Cerebellar nuclear complex (tissue), 1 donor: Measurements from ENCODE around the gene TMEM250.
A peak's percentile ranks its signal among the peaks of the same experiment; 100 is the strongest.

Source experiments
- DNase-seq, 2 experiments: peaks; one replicate each; lab custom pipeline; 2025; lab: John Stamatoyannopoulos, UW

Gene TMEM250

GRCh38 chr9:136132512-136133050 lies 13.9 kb upstream of the TMEM250 start:
- no peak for DNase-seq

DNA sequence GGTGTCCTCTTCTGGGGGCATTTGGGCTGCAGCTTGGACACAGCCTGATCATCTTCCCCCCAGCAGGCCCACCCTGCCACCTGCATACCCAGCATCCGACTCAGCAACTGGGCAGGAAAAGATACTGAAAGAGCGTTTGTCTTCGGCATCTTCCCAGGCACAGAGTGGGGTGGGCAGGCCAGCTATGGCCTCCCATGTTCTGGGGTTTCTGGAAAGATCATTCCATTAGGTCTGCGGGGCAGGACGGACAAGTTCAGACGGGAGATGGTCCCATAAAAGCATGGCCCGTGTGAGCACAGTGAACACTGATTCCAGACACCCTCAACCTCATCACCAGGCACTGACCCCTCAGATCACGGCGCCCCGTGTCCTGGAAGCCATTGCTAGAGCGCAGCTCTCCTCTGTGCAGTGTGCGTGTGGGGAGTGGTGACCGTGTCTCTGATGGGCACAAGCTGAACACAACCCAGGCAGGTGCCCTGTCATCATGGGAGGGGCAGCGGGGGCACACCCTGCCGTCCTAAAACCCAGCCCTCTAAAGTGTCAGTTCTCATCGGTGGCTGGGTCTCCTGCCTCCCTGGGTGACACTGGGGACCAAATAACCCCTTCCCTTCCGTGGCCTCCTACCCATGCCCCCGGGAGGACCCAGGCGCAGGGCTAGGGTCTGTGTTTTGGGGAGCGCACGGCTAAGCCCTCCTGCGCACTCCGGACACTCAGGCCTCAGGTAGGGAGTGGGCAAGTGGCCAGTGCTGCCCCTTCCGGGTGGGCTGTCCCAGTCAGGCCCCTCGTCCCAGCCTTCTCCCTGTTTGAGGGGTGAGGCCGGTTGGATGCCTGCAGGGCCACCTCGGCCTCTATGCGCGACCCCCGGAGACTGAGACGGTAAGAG lies 13.2 kb upstream of the TMEM250 start:
- no peak for DNase-seq

- no peak for DNase-seq
Observed at GRCh38 chr9:136129176-136129575, 10.5 kb upstream of the TMEM250 start.

DNA sequence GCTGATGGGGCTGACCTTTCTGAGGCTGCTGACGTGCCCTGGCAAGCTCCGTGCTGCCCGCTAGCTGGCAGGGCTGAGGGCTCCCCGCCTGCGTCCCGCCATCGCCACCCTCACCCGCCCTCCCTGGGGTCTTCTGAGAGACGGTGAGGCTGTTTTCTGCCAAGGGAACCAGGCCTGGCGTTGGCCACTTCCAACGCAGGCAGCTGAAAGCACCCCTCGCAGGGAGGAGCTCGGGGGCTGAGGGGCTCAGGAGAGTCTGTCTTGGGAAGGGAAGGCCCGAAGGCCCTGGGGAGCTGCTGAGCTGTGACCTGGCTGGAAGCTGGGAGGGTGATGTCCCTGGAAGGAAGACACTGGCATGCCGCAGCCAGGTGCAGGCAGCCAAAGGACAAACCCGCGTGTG lies 9.8 kb upstream of the TMEM250 start:
- no peak for DNase-seq

GRCh38 chr9:136127313-136127712 lies 8.6 kb upstream of the TMEM250 start:
- DNase-seq: no peak

DNA sequence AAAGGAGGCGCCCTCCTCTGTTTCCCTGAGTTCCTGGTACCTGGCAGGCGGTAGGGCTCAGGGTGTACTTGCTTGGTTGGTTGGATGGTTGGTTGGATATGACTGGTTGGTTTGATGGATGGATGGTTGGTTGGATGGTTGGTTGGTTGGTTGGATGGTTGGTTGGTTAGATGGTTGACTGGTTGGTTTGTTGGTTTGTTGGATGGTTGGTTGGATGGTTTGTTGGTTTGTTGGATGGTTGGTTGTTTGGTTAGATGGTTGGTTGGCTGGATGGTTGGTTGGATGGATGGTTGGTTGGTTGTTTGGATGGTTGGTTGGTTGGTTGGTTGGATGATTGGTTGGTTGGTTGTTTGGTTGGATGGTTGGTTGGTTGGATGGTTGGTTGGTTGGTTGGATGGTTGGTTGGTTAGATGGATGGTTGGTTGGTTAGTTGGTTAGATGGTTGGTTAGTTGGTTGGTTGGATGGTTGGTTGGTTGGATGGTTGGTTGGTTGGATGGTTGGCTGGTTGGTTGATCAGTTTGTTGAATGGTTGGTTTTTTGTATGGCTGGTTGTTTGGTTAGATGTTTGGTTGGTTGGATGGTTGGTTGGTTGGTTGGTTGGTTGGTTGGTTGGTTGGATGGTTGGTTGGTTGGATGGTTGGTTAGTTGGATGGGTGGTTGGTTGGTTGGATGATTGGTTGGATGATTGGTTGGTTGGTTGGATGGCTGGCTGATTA lies 6.5 kb upstream of the TMEM250 start:
- DNase-seq: no peak

DNA sequence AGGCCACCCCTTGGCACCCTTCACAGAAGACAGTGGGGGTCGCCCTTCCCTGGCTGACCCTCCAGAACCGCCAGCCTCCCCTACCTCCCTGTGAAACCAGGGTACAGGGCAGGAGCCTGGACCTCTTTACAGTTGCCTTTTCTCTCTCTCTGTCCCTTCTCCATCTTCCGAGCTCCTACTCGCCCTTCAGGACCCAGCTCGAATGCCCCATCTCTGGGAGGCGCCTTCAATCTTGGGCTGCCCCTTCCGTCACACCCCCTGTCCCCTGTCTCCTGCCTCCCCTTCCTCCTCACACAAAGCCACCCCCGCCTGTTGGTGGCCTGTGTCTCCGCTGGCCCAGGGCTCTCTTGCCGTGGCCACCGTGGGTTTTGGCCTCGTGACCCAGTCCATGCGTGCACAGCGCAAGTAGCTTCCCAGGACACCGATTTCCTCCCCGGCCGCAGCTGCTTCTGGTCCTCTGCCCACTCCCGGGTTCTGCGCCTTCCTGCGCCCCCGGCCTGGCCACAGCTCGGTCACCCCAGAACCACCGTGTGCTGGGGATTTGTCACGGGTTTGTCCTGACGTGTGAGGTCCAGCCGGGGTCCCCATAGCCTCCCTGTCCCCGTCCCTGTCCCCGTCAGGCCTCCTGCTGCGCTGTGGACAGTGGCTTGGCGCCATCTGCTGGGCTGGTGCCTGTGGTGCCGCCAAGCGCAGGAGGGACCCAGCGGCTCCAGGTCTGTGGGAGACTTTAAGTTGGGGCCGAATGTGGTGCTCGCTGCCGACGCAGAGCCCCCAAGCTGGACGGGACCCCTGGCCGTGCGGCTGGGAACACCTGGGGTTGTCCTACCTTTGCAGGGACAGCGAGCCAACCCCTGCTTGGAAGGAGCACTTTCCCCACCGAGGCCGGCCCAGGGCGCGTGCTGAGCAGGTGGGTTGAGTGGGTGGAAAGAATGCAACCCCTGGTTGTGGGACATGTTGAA lies 4.0 kb upstream of the TMEM250 start:
- peak in 1 of 2 experiments; percentile 45 for DNase-seq

DNA sequence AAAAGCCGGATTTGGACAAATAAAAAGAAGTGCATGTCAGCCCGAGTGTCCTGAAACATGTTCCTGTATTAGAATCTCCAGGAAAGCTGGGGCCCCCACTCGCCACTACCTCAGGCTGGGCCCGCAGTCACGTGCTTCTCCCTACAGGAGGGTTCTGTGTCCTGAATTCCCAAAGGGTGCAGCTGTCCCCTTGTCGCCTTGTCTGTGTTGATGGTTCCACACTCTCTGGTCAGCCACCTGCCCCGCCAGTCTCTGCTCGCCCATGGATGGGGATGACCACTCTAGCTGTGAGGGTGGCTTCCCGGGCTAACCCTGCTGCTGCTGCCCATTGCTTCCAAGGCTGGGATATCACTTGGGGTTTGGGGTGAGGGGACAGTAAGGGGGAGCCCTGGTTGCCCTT lies 3.1 kb upstream of the TMEM250 start:
- no peak for DNase-seq

DNA sequence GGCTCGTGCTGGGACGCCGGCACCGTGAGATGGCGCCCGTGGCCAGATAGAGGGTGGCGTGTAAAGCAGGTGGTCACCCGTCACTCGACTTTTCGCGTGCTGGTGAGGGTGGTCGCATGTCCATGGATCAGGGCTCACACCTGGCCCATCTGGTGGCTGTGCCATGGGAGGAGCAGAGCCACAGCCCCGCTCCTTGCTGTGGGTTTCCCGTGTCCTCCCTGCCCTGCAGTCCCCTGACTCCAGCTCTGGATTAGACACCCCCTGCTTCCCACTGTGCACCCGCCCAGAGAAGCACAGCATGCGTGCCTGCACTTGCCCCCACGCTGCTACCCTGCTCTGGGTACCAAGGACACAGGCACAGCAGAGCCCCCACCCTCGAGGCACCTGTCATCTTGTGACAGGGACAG lies 1.8 kb upstream of the TMEM250 start:
- DNase-seq: no peak

DNA sequence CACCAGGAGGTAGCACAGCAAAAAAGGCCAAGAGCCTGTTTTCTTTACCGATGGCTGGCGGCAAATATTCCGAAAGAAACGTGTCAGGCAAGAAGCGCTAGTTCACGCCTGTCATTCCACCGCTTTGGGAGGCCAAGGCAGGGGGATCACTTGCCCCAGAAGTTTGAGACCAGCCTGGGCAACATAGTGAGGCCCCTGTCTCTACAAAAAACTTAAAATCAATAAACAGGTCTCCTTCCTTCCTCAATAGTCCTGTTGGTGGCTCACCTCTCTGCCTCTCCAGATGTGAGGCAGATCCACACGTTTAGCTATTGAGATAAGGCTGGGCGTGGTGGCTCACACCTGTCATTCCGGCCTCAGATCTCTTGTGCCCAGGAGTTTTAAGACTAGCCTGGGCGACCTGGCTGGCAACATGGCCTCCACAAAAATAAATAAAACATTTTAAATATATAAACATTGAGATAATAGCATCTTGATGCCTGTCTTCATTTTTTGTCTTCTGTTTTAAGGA lies 1.3 kb upstream of the TMEM250 start:
- DNase-seq: no peak

DNA sequence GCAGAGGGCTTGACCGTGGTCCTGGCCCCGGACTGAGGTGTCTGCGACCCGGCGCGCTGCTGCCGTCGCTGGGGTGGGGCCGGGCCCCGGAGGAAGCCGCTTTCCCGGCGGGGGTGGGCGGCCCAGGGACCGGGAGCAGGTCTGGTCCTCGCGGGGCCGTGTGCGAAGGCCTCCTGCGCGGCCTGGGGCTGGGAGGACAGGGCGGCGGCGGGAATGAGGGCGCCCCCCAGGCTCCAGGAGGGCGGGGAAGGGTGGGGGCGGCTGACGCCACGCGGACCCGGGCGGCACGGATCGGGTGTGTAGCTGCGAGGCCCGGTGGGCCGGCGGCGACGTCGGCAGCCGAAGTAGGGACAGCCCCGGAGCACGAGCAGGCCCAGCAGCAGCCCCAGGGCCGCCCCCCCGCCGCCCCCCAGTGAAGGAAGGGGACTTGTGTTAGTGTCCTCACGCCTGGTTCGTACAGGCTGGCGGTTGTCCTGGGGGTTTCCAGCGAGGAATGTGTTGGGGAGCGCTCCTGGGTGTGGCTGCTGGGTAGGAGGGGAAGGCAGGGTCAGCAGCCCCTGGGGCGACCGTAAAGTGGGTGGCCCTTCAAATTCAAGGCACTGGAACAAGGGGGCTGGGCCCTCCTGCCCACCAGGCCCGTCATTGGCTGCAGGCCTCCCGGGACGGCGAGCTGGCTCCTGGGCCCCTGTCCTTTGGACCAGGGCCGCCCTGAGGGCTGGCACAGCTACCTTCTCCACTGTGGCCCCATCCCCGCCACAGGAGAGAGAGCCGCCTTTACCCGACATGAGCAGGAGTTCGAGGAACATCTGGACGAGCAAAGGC lies 597 bp upstream of the TMEM250 start:
- no peak for DNase-seq

GRCh38 chr9:136117916-136118319 lies 757 bp downstream of the TMEM250 start:
- no peak for DNase-seq

DNA sequence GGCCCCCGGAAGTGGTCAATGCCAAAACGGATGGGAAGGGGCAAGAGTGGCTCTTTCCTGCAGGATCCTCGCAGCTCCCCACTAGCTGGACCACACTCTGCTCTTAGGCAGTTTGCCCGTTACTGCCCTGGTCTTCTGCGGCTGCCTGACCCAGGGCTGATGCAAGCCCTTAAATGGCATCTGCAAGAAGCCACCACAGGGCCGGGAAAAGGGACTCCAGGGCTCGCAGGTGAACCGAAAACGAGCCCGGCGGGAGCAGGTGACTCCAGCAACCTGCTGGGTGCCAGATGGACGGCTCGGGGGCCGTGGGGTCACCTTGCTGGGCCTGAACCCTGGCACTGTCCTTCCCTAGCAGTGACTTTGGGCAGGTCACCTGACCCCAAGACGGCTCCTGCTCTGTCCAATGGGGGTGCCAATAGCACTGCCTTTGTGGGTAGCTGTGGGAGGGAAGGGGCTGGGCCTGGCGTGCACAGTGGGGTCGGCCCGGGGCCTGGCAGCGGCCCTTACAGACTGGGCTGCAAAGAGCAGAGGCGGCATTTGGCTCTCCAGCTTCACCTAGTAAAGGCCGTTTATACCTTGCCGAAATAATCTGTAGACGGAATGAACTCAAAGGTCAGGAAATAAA lies 1.3 kb downstream of the TMEM250 start:
- DNase-seq: no peak

DNA sequence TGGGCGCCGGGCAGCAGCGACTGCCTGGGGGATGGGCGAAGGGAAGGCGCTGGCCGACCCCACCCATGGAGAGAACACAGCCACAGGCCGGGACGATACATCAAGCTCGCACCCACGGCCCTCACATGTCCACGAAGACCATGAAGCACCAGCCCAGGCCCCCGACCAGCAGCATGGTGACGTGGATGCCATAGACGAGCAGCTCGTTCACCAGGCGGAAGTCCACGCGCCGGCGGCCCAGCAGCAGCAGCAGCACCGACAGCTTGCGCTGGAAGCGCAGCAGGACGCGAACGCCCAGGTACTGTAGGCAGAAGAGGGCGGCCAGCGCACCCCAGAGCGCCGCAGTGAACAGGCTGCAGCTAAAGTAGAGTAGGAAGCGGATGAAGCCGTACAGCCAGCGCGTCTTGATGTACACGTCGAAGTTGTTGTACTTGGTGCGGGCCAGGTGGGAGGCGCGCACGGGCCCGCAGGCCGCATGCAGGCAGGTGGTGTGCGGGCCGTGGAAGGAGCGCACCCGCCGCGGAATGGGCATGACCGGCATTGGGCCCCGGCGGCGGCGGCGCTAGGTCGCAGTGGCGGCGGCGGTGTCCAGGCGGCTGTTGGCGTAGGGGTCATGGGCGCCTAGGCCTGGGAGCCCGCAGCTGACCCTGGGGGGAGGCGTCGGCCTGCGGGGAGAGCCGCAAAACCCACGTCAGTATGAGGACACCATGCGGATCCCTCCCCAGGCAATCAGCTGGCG lies 2.1 kb downstream of the TMEM250 start:
- DNase-seq: no peak

- no peak for DNase-seq
Observed at GRCh38 chr9:136115641-136116359, 2.9 kb downstream of the TMEM250 start.

- no peak for DNase-seq
Observed at GRCh38 chr9:136115206-136115605, 3.5 kb downstream of the TMEM250 start.

GRCh38 chr9:136114610-136115009 lies 4.1 kb downstream of the TMEM250 start:
- DNase-seq: no peak

- DNase-seq: no peak
Observed at GRCh38 chr9:136112541-136112940, 6.1 kb downstream of the TMEM250 start.

DNA sequence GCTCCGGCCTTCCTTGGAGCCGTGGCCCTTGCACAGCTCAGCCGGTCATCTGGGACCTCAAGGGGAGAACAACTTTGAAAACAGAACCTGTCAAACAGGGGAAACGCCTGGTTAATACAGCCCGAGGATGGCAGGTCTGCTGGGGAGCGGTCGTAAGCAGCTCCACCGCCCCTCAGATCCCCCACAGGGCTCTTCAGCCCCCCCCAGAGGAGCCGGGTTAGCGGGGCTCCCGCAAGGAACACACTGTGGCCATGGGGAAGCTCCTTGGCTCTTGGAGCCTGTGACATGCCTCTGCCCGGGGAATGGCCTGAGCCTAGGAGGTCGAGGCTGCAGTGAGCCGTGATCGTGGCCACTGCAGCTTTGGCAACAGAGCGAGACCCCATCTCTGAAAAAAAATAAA lies 6.8 kb downstream of the TMEM250 start:
- no peak for DNase-seq
